Neural cell (in vitro differentiated cells): ENCODE measurements around the gene SPATA3. TPM values are rescaled to one million over a fixed set of nuclear protein-coding genes. Genes with fewer than 3 reads are reported as not detected.

Source experiments
- H2AFZ ChIP-seq: fragments of 200-600, 300-800 bp; sonication (generic), shearing (Covaris generic); 2 replicates; pipeline ENCODE4 v1.6.0; 2014; ENCODE audit warnings: low read depth, mild to moderate bottlenecking, antibody characterized with exemption, low read length, moderate library complexity
- H3F3A ChIP-seq: fragments of 200-600 bp; shearing (Covaris generic); 2 replicates; pipeline ENCODE4 v1.6.1; 2016; ENCODE audit warnings: mild to moderate bottlenecking, moderate library complexity, mixed read lengths, antibody characterized with exemption, low read length; ENCODE audit not compliant: insufficient read depth, poor library complexity, severe bottlenecking
- H3K27ac ChIP-seq: fragments of 200-600, 300-800 bp; sonication (generic), shearing (Covaris generic); 2 replicates; pipeline ENCODE4 v1.5.1; 2014; ENCODE audit warnings: mild to moderate bottlenecking, low read length, moderate library complexity
- H3K27me3 ChIP-seq: fragments of 300-800, 200-600 bp; sonication (generic), shearing (Covaris generic); 2 replicates; pipeline ENCODE4 v1.6.0; 2014; ENCODE audit warnings: mild to moderate bottlenecking, low read depth, low read length, moderate library complexity; ENCODE audit not compliant: insufficient read depth
- H3K36me3 ChIP-seq: fragments of 300-800, 200-600 bp; sonication (generic), shearing (Covaris generic); 2 replicates; pipeline ENCODE4 v1.5.1; 2014; ENCODE audit warnings: mild to moderate bottlenecking, antibody characterized with exemption, low read length, moderate library complexity; ENCODE audit not compliant: insufficient read depth
- H3K4me2 ChIP-seq: fragments of 300-800, 200-600 bp; sonication (generic), shearing (Covaris generic); 2 replicates; pipeline ENCODE4 v1.6.0; 2014; ENCODE audit warnings: mild to moderate bottlenecking, low read length
- H3K4me3 ChIP-seq: fragments of 300-800, 200-600 bp; sonication (generic), shearing (Covaris generic); 2 replicates; pipeline ENCODE4 v1.5.1; 2014; ENCODE audit warnings: mild to moderate bottlenecking, low read length, moderate library complexity
- H3K79me2 ChIP-seq: fragments of 200-600 bp; shearing (Covaris generic); replicated peaks from 2 replicates; pipeline ENCODE4 v1.6.0; 2014; ENCODE audit warnings: mild to moderate bottlenecking, low read length, moderate library complexity; ENCODE audit not compliant: insufficient read depth
- H3K9ac ChIP-seq: fragments of 300-800, 200-600 bp; sonication (generic), shearing (Covaris generic); 2 replicates; pipeline ENCODE4 v1.6.1; 2016; ENCODE audit warnings: mild to moderate bottlenecking, low read length, mixed read lengths
- H3K9me2 ChIP-seq: fragments of 200-600 bp; shearing (Covaris generic); 2 replicates; pipeline ENCODE4 v1.6.1; 2016; ENCODE audit warnings: mild to moderate bottlenecking, low read length, mixed read lengths; ENCODE audit not compliant: insufficient read depth
- H3K9me3 ChIP-seq: fragments of 200-600, 300-800 bp; sonication (generic), shearing (Covaris generic); 2 replicates; pipeline ENCODE4 v1.6.1; 2016; ENCODE audit warnings: mild to moderate bottlenecking, mixed run types, low read length, moderate library complexity, mixed read lengths
- H4K20me1 ChIP-seq: fragments of 200-600 bp; shearing (Covaris generic); 2 replicates; pipeline ENCODE4 v1.6.1; 2016; ENCODE audit warnings: mild to moderate bottlenecking, mixed run types; ENCODE audit not compliant: insufficient read depth
- EP300 ChIP-seq: fragments of 450-650 bp; conservative IDR thresholded peaks from 2 replicates; pipeline ENCODE4 v1.6.1; 2014; ENCODE audit warnings: antibody characterized with exemption, mild to moderate bottlenecking, moderate library complexity; ENCODE audit not compliant: poor library complexity, severe bottlenecking
- EZH2 ChIP-seq: fragments of 200-600, 300-800 bp; shearing (Covaris generic), sonication (generic); IDR thresholded peaks from 2 replicates; pipeline ENCODE4 v1.6.1; 2014; ENCODE audit warnings: antibody characterized with exemption, low read length, borderline replicate concordance, mild to moderate bottlenecking; ENCODE audit not compliant: insufficient read depth, poor library complexity, severe bottlenecking
- MXI1 ChIP-seq: fragments of 450-650 bp; conservative IDR thresholded peaks from 2 replicates; pipeline ENCODE4 v1.6.1; 2014; ENCODE audit warnings: antibody characterized with exemption, mild to moderate bottlenecking; ENCODE audit not compliant: poor library complexity, severe bottlenecking
- POLR2AphosphoS5 ChIP-seq: IDR thresholded peaks from 2 replicates; pipeline ENCODE4 v1.6.1; 2012
- RAD21 ChIP-seq: fragments of 450-650 bp; conservative IDR thresholded peaks from 2 replicates; pipeline ENCODE4 v1.6.1; 2014; ENCODE audit warnings: antibody characterized with exemption, mild to moderate bottlenecking, moderate library complexity
- REST ChIP-seq: IDR thresholded peaks from 2 replicates; pipeline ENCODE4 v1.6.1; 2012; ENCODE audit warnings: borderline replicate concordance
- SMC3 ChIP-seq: fragments of 450-650 bp; conservative IDR thresholded peaks from 2 replicates; pipeline ENCODE4 v1.6.1; 2014; ENCODE audit warnings: antibody characterized with exemption, mild to moderate bottlenecking, moderate library complexity; ENCODE audit not compliant: poor library complexity
- TAF1 ChIP-seq: IDR thresholded peaks from 2 replicates; pipeline ENCODE4 v1.6.1; 2012; ENCODE audit warnings: low read depth
- polyA plus RNA-seq: library from polyadenylated mRNA; depleted of rRNA; stranded (reverse); fragments of >200 nt; gene quantifications from 2 replicates; pipeline ENCODE4 v1.2.3, GENCODE V29; 2014
- TF ChIP-seq, protein P1 (sequence below): fragments of 450-650 bp; IDR thresholded peaks from 2 replicates; pipeline ENCODE4 v1.5.1; 2014; ENCODE audit warnings: antibody characterized with exemption, mild to moderate bottlenecking, moderate library complexity; ENCODE audit not compliant: poor library complexity, severe bottlenecking

Gene SPATA3
- polyA plus RNA-seq, 1 donor from 2014 or later: not detected

DNA sequence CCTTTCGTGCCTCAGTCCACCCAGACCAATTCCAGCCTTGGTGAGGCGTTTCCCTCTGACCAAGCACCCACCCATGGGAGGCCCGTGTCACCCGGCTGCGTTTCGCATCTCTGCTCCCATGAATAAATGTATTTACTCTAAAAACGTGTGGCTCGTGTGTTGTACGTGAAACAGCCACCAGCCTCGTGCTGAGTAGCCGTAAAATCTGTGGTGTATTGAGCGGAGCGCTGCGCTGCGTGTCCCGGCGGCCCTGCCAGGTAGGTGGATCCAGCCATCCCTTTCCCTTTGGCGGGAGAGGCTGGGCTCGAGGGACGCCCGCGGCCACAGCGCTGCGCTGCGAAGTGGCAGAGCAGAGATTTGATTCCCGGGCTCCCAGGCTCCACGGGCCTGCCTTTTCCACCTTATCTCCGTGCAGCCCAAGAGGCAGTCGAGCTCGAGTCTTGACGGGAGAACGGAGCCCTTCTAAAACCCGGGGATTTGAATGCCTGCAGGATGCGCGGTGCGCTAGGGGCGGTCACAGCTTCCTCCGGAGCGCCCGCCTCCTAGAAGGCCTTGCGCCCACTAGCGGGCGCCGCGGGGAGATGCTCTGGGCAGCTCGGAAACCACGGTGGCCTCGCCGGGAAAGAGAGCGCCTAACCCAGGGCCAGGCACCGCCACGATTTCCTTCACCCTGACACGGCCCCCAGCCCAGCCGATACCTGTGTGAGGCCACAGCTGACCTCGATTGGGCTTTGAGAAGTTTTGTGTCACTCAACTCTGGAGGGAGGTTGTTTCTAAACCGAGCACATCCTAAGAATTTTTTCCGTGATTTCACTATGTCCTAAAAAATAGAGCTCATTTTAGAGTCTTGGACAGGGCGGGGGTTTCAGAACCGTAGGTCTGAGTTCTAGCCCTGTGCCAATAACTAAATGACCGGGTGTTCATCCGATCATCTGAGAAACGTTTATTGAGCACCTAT lies 56.9 kb downstream of the SPATA3 start:
- Histone ChIP-seq H3K9ac (peak overlapping the region; percentile 75), H3K9me2 (no peaks in the 10 kb centered on the region), H3K36me3 (no peaks in the 10 kb centered on the region), H3K27ac (peak overlapping the region; percentile 78), H3K9me3 (no peaks in the 10 kb centered on the region), H3K4me2 (peak overlapping the region; percentile 51), H3K4me3 (peak overlapping the region; percentile 75), H4K20me1 (no peaks in the 10 kb centered on the region), H3K79me2 (peaks cover 11% of the 10 kb centered on the region), H2AFZ (peak overlapping the region; percentile 76), H3F3A (no peaks in the 10 kb centered on the region), H3K27me3 (no peaks in the 10 kb centered on the region)
- TF ChIP-seq TAF1 (peak; percentile 61), REST (no peak), POLR2AphosphoS5 (peak; percentile 51), EP300 (no peak), RAD21 (peak; percentile 72), SMC3 (peak; percentile 84), EZH2 (no peak), MXI1 (peak; percentile 57)
- TF ChIP-seq, protein P1, sequence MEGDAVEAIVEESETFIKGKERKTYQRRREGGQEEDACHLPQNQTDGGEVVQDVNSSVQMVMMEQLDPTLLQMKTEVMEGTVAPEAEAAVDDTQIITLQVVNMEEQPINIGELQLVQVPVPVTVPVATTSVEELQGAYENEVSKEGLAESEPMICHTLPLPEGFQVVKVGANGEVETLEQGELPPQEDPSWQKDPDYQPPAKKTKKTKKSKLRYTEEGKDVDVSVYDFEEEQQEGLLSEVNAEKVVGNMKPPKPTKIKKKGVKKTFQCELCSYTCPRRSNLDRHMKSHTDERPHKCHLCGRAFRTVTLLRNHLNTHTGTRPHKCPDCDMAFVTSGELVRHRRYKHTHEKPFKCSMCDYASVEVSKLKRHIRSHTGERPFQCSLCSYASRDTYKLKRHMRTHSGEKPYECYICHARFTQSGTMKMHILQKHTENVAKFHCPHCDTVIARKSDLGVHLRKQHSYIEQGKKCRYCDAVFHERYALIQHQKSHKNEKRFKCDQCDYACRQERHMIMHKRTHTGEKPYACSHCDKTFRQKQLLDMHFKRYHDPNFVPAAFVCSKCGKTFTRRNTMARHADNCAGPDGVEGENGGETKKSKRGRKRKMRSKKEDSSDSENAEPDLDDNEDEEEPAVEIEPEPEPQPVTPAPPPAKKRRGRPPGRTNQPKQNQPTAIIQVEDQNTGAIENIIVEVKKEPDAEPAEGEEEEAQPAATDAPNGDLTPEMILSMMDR: peak; percentile 97

GRCh38 chr2:231053846-231054245 lies 57.9 kb downstream of the SPATA3 start:
- H4K20me1 ChIP-seq: peaks cover 2% of the 10 kb centered on the region
- H3K9me3 ChIP-seq: no peaks in the 10 kb centered on the region
- TF ChIP-seq TAF1 (no peak), EP300 (no peak), POLR2AphosphoS5 (no peak), RAD21 (no peak), EZH2 (no peak), SMC3 (no peak), MXI1 (no peak), REST (no peak)
- TF ChIP-seq, protein P1: no peak
- H3K9ac ChIP-seq: no peak overlapping the region
- peaks cover 21% of the 10 kb centered on the region for H3K79me2 ChIP-seq
- no peaks in the 10 kb centered on the region for H3K36me3 ChIP-seq
- no peak overlapping the region for H3K27ac ChIP-seq
- no peaks in the 10 kb centered on the region for H3K27me3 ChIP-seq
- H2AFZ ChIP-seq: no peak overlapping the region
- H3F3A ChIP-seq: no peaks in the 10 kb centered on the region
- no peaks in the 10 kb centered on the region for H3K9me2 ChIP-seq
- no peak overlapping the region for H3K4me2 ChIP-seq
- H3K4me3 ChIP-seq: no peak overlapping the region
